Naive thymus-derived CD8-positive, alpha-beta T cell (primary cell): ENCODE measurements around the gene ANKH. TPM values are rescaled to one million over a fixed set of nuclear protein-coding genes. Genes with fewer than 3 reads are reported as not detected.
A peak's percentile ranks its signal among the peaks of the same experiment; 100 is the strongest.

ENCODE experiments used
- ATAC-seq, 2 donors: fragments of 150-1000 bp; cut with Tn5 transposase in 1 of 2; sonication (Bioruptor Pico), chemical (Tn5 transposase) in 1 of 2; 1 replicate in 1 of 2; 2 replicates in 1 of 2; pipeline ENCODE4 v1.10.0; 2021; ENCODE audit warnings: mild to moderate bottlenecking in 2 of 2, moderate library complexity in 2 of 2
- POLR2A ChIA-PET: fragments of 350-600 bp; sonication (Branson Sonifier 250); formaldehyde crosslinking; loops from one replicate; lab custom pipeline; 2021; ENCODE audit warnings: antibody characterized with exemption; lab: Charles Lee
- DNase-seq, 10 donors: peaks; one replicate each; pipeline versions ENCODE4 v3.0.0 to v3.0.0-alpha.2; 2020 to 2022
- H3K27ac Mint-ChIP-seq, 10 donors: one replicate each; pipeline ENCODE4 v1.8.0; 2020 to 2022; ENCODE audit warnings: mild to moderate bottlenecking in 10 of 10, mixed read lengths in 10 of 10, moderate library complexity in 4 of 10, inconsistent platforms in 1 of 10
- H3K27me3 Mint-ChIP-seq, 5 donors: one replicate each; pipeline ENCODE4 v1.8.0; 2021 to 2022; ENCODE audit warnings: mixed read lengths in 5 of 5
- H3K36me3 Mint-ChIP-seq, 3 donors: one replicate each; pipeline ENCODE4 v1.8.0; 2020 to 2022; ENCODE audit warnings: mixed read lengths in 3 of 3, mild to moderate bottlenecking in 2 of 3, inconsistent platforms in 1 of 3
- H3K4me1 Mint-ChIP-seq, 4 donors: one replicate each; pipeline ENCODE4 v1.8.0; 2021 to 2022; ENCODE audit warnings: mixed read lengths in 4 of 4
- H3K4me3 Mint-ChIP-seq, 10 donors: one replicate each; pipeline ENCODE4 v1.8.0; 2020 to 2022; ENCODE audit warnings: mild to moderate bottlenecking in 10 of 10, mixed read lengths in 10 of 10, moderate library complexity in 6 of 10, inconsistent platforms in 1 of 10
- H3K9me3 Mint-ChIP-seq, 9 donors: one replicate each; pipeline ENCODE4 v1.8.0; 2020 to 2022; ENCODE audit warnings: mixed read lengths in 9 of 9, mild to moderate bottlenecking in 3 of 9, inconsistent platforms in 1 of 9, moderate library complexity in 1 of 9
- polyA plus RNA-seq, 3 donors: library from polyadenylated mRNA; unstranded; fragments of 300-500 nt; fragmentation: Illumina TruSeq; gene quantifications; one replicate each; pipeline ENCODE4 v1.2.3, GENCODE V29; 2021
- total RNA-seq, 8 experiments: library from RNA in 2 of 8; stranded (reverse) in 2 of 8; gene quantifications; one replicate each; pipeline ENCODE4 v1.2.3 and lab custom pipeline; 2021 to 2026

The ANKH gene
- total and polyA plus RNA-seq, 5 experiments from 2014 or later = 29.1 to 162 (median 41.3) TPM

GRCh38 chr5:14759744-14760547, 111.6 kb downstream of the ANKH start:
- no peak for DNase-seq
- no peak for ATAC-seq
- peak overlapping the region in 4 of 10 donors; percentile 13 to 57 (median 19) for H3K27ac Mint-ChIP-seq
- POLR2A ChIA-PET = interaction anchor here (0.6 kb wide), 1 partner anchor 168 kb away, joined by 3 read pairs; no protein-coding TSS in a partner anchor
- H3K27me3 Mint-ChIP-seq = no peaks in the 10 kb centered on the region
- no peaks in the 10 kb centered on the region for H3K9me3 Mint-ChIP-seq
- peaks cover 0 to 10% (median 3%) of the 10 kb centered on the region in 4 donors for H3K4me1 Mint-ChIP-seq
- H3K4me3 Mint-ChIP-seq = no peak overlapping the region
- H3K36me3 Mint-ChIP-seq = peaks cover 0 to 31% (median 9%) of the 10 kb centered on the region in 3 donors

DNA sequence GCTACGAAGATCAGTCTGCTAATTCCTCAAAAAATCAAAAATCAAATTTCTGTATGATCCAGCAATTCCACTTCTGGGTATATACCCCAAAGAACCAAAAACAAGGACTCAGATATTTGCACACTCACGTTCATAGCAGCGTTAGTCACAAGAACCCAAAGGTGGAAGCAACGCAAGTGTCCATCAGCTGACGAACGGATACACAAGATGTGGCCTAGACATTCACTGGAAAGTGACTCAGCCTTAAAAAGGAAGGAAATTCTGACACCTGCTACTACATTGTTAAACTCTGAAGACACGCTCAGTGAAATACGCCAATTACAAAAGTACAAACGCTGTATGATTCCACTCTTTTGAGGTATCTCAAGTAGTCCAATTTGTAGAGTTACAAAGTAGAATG, 113.7 kb downstream of the ANKH start:
- Mint-ChIP-seq H3K27ac (peak overlapping the region in 2 of 10 donors; percentile 21 to 44), H3K4me3 (no peak overlapping the region), H3K4me1 (peaks cover 0 to 14% (median 3%) of the 10 kb centered on the region in 4 donors), H3K36me3 (peaks cover 0 to 50% (median 4%) of the 10 kb centered on the region in 3 donors), H3K9me3 (no peaks in the 10 kb centered on the region), H3K27me3 (no peaks in the 10 kb centered on the region)
- POLR2A ChIA-PET = no interaction called here
- no peak for DNase-seq
- no peak for ATAC-seq

DNA sequence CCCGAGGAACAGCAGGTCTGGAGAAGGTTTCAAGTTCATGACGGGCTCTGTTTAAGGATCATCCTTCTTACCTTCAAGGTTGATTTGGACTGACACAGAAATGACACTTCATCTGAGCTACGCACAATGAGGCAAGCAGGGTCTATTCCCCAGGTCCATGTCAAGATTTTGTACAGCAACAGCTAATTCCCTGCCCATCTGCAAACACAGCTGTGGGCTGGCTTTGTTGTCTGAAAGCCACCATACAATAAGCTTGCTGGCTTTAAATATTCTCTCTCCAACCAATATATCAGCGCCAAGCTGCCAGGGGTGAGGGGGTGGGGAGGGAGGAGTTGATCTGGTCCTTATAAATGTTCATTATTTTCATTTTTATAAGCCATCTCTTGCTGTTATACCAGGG, 115.1 kb downstream of the ANKH start:
- Mint-ChIP-seq H3K27me3 (no peaks in the 10 kb centered on the region), H3K9me3 (no peaks in the 10 kb centered on the region), H3K27ac (peak overlapping the region in 1 of 10 donors; percentile 12), H3K36me3 (peaks cover 0 to 59% (median 4%) of the 10 kb centered on the region in 3 donors), H3K4me1 (peaks cover 0 to 19% (median 3%) of the 10 kb centered on the region in 4 donors), H3K4me3 (no peak overlapping the region)
- ATAC-seq = no peak
- DNase-seq = no peak
- POLR2A ChIA-PET = interaction anchor here (1.2 kb wide), 1 partner anchor 114 kb away, joined by 3 read pairs; no protein-coding TSS in a partner anchor

DNA sequence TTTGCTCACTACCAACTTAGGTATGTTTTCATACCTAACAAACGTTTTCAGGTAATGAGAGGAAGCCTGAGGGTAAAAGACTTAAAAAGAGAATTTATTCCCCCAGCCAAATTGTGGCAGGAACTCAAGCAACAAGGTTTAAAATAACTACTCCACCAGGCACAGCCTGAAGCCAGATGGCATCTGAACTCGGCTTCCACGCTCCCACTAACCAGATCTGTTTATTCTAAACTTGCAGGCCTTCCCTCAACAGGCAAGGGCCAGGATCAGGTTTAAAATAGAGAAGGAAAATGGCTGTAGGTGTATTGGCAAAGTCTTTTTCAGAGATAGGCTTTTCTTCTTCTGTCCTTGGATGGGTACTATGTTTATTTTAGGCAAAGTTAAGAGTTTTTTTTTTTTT, 117.6 kb downstream of the ANKH start:
- no peak for ATAC-seq
- Mint-ChIP-seq H3K27ac (peak overlapping the region in 1 of 10 donors; percentile 4), H3K9me3 (no peaks in the 10 kb centered on the region), H3K4me1 (peaks cover 0 to 14% (median 0%) of the 10 kb centered on the region in 4 donors), H3K36me3 (peaks cover 0 to 79% (median 12%) of the 10 kb centered on the region in 3 donors), H3K27me3 (no peaks in the 10 kb centered on the region), H3K4me3 (no peak overlapping the region)
- no peak for DNase-seq
- POLR2A ChIA-PET = no interaction called here

DNA sequence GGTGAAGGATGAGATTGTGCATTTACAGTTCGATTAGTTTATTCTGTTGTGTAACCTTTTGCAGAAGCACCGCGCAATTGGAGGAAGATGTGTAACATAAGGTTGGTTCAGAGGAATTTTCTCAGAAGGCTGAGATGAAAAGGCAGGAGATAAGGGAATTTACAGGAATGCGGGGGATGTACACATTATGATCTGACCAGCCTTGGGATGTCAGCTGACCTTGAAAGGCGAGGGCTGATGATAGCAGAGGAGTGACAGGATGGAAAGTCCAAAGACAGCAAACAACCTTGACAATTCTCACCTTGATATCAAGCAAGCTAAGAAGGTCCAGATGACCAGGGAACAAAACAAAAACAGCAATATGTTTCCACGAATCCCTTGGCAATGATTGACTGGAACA, 118.3 kb downstream of the ANKH start:
- no peak for DNase-seq
- no peak for ATAC-seq
- peak overlapping the region in 1 of 10 donors; percentile 81 for H3K27ac Mint-ChIP-seq

DNA sequence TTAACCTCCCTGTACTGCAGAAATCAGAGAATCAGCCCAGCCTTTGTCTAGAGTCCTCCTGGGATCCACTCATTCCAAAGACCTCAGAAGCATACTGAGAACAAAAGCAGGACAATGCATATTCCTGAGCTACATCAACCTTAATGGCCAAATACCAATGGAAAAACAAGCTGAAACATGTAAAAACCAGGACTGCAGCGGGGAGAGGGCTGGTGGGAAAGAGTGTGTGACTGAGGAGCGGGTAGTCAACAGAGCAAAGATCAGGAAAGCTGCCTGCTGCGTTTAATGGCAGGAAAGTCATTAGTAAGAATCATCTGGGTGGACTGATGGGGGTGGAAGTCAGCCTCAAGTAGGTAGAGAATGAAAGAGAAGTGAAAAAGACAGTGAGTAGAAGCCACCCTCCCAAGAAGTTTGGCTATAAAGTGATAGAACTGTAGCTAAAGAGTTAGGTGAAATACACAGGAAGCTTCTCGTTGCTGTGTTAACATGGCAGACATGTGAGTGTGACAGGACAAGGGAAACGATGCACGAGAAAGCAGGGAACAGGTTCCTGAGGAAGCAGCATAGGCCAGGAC, 119.0 kb downstream of the ANKH start:
- Mint-ChIP-seq H3K36me3 (peaks cover 0 to 82% (median 16%) of the 10 kb centered on the region in 3 donors), H3K4me3 (no peak overlapping the region), H3K27ac (peak overlapping the region in 5 of 10 donors; percentile 27 to 81 (median 40)), H3K27me3 (no peaks in the 10 kb centered on the region), H3K9me3 (no peaks in the 10 kb centered on the region), H3K4me1 (peaks cover 0 to 14% (median 0%) of the 10 kb centered on the region in 4 donors)
- POLR2A ChIA-PET = interaction anchor here (0.6 kb wide), 1 partner anchor 27 kb away, joined by 5 read pairs; no protein-coding TSS in a partner anchor
- DNase-seq (no peak), ATAC-seq (no peak)

More for the DNA sequence above, 118.3 kb downstream of the ANKH start:
- POLR2A ChIA-PET = no interaction called here
- Mint-ChIP-seq H3K4me3 (no peak overlapping the region), H3K4me1 (peaks cover 0 to 14% (median 0%) of the 10 kb centered on the region in 4 donors), H3K27me3 (no peaks in the 10 kb centered on the region), H3K9me3 (no peaks in the 10 kb centered on the region), H3K36me3 (peaks cover 0 to 84% (median 12%) of the 10 kb centered on the region in 3 donors)

DNA sequence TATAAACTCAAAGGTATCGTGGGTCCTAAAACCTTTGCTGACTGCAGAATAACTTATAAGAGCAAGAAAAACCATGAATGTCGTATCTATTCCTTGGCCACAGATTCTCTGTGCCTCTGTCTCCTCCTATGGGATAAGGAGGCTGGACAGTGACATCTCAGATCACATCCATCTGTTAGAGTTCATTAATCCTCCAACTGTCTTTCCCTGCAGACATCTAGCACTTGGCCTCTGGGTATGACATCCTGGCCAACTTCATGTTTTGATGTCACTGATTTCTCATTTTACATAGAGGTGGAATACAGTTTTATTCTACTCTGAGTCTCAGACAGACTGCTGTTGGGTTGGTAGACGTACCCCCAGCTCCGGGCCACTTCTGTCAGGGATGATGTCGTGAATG, 120.9 kb downstream of the ANKH start:
- H3K4me3 Mint-ChIP-seq = no peak overlapping the region
- no peak for DNase-seq
- peaks cover 0 to 14% (median 8%) of the 10 kb centered on the region in 4 donors for H3K4me1 Mint-ChIP-seq
- no peaks in the 10 kb centered on the region for H3K27me3 Mint-ChIP-seq
- peaks cover 4 to 80% (median 16%) of the 10 kb centered on the region in 3 donors for H3K36me3 Mint-ChIP-seq
- no peaks in the 10 kb centered on the region for H3K9me3 Mint-ChIP-seq
- ATAC-seq = no peak
- peak overlapping the region in 3 of 10 donors; percentile 4 to 50 (median 8) for H3K27ac Mint-ChIP-seq
- POLR2A ChIA-PET = no interaction called here

DNA sequence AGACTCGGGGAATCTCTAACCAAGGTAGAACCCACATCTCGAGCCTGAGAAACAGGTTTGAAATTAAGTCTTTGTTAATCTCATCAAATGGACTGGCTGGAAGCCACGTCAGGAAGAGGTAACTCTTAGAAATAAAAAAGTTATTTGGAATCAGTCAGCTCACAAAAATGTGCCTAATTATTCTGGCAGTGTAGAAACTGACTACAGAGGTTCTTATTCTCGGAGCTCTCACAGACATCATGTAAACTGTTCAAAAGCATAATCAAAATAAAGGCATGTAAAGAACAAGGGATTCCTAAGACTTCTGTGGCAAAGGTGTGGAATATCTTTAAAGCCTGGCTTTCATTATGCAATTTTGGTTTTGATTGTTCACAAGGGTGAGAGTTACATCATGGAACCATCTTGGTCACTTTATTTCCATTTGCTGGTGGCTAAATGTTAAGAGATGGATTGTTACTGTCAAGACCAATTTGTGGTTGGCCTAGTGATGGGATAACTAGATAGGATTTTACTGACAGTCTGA, 121.9 kb downstream of the ANKH start:
- H3K27ac Mint-ChIP-seq = no peak overlapping the region
- DNase-seq = no peak
- H3K4me1 Mint-ChIP-seq = peaks cover 0 to 16% (median 15%) of the 10 kb centered on the region in 4 donors

GRCh38 chr5:14748180-14748900, 123.2 kb downstream of the ANKH start:
- Mint-ChIP-seq H3K4me3 (no peak overlapping the region), H3K4me1 (peaks cover 0 to 23% (median 18%) of the 10 kb centered on the region in 4 donors), H3K9me3 (no peaks in the 10 kb centered on the region), H3K27ac (no peak overlapping the region), H3K27me3 (no peaks in the 10 kb centered on the region), H3K36me3 (peaks cover 5 to 72% (median 12%) of the 10 kb centered on the region in 3 donors)
- POLR2A ChIA-PET = no interaction called here
- DNase-seq (no peak), ATAC-seq (no peak)

More for the DNA sequence above, 121.9 kb downstream of the ANKH start:
- H3K9me3 Mint-ChIP-seq = no peaks in the 10 kb centered on the region
- POLR2A ChIA-PET = no interaction called here
- no peak for ATAC-seq
- no peak overlapping the region for H3K4me3 Mint-ChIP-seq
- H3K36me3 Mint-ChIP-seq = peaks cover 5 to 75% (median 16%) of the 10 kb centered on the region in 3 donors
- no peaks in the 10 kb centered on the region for H3K27me3 Mint-ChIP-seq

- Mint-ChIP-seq H3K27ac (peak overlapping the region; percentile 41 to 91 (median 82)), H3K36me3 (peaks cover 5 to 70% (median 14%) of the 10 kb centered on the region in 3 donors), H3K4me1 (peaks cover 17 to 39% (median 29%) of the 10 kb centered on the region in 4 donors), H3K27me3 (no peaks in the 10 kb centered on the region), H3K4me3 (peak overlapping the region in 6 of 10 donors; percentile 8 to 68 (median 34)), H3K9me3 (no peaks in the 10 kb centered on the region)
- peak in 7 of 10 donors; percentile 16 to 68 (median 44) for DNase-seq
- peak; percentile 72 to 84 for ATAC-seq
- POLR2A ChIA-PET = interaction anchor here (1.1 to 1.2 kb wide), 2 partner anchors 19 to 123 kb away, joined by 3 to 7 read pairs; no protein-coding TSS in a partner anchor
These were observed 125.8 kb downstream of the ANKH start for GRCh38 chr5:14745753-14746152.

DNA sequence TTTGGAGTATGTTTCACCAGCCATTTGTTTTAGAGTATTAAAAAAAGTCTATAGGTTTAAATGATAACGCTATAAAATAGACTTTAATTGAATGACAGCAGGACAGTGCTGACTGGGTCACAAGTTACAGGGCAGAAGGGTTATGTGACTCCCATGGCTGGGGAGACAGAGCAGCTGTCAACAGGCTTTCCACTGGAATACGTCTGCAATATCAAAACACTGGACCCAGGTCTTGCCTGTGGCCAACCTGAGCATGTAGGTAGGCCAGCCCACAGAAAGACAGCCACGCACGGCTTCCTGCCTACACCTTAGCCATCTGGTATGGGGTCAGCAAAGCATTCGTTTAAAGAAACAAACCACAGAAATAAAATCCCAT, 126.4 kb downstream of the ANKH start:
- H3K4me1 Mint-ChIP-seq = peaks cover 17 to 39% (median 29%) of the 10 kb centered on the region in 4 donors
- no peak overlapping the region for H3K4me3 Mint-ChIP-seq
- H3K27me3 Mint-ChIP-seq = no peaks in the 10 kb centered on the region
- POLR2A ChIA-PET = interaction anchor here (1.0 to 1.2 kb wide), 3 partner anchors 18 to 123 kb away, joined by 3 to 7 read pairs (median 3); no protein-coding TSS in a partner anchor
- DNase-seq (no peak), ATAC-seq (no peak)
- no peaks in the 10 kb centered on the region for H3K9me3 Mint-ChIP-seq
- peaks cover 5 to 70% (median 13%) of the 10 kb centered on the region in 3 donors for H3K36me3 Mint-ChIP-seq
- H3K27ac Mint-ChIP-seq = peak overlapping the region in 9 of 10 donors; percentile 5 to 86 (median 40)
